Measurements from ENCODE around the gene NAA16.
"Not testable (repeated sequence)": the region's sequence is repeated elsewhere in the genome, so short reads cannot be mapped to it uniquely, and the experiment has no call there.

NAA16 gene

GRCh38 chr13:41306271-41307145 lies 4.6 kb upstream of the NAA16 start:
- DNase-seq = no peak

GRCh38 chr13:41307884-41308640 lies 3.0 kb upstream of the NAA16 start:
- no peak for DNase-seq

- peak; percentile 54 for DNase-seq
These were observed 524 bp downstream of the NAA16 start for GRCh38 chr13:41311406-41312175.

GRCh38 chr13:41312176-41312500 lies 1.1 kb downstream of the NAA16 start:
- DNase-seq = no peak

GRCh38 chr13:41313117-41313516 lies 2.0 kb downstream of the NAA16 start:
- no peak for DNase-seq

- no peak for DNase-seq
These were observed 2.7 kb downstream of the NAA16 start for GRCh38 chr13:41313659-41314197.

GRCh38 chr13:41315443-41316047 lies 4.5 kb downstream of the NAA16 start:
- no peak for DNase-seq

- no peak for DNase-seq
These were observed 6.2 kb downstream of the NAA16 start for GRCh38 chr13:41317243-41317642.

- no peak for DNase-seq
These were observed 14.7 kb downstream of the NAA16 start for GRCh38 chr13:41325752-41326151.

- DNase-seq = no peak
These were observed 15.6 kb downstream of the NAA16 start for GRCh38 chr13:41326661-41327060.

- DNase-seq = no peak
These were observed 17.1 kb downstream of the NAA16 start for GRCh38 chr13:41327994-41328790.

GRCh38 chr13:41332829-41333228 lies 21.8 kb downstream of the NAA16 start:
- no peak for DNase-seq

GRCh38 chr13:41334810-41335209 lies 23.7 kb downstream of the NAA16 start:
- DNase-seq = no peak

- no peak for DNase-seq
These were observed 33.3 kb downstream of the NAA16 start for GRCh38 chr13:41344358-41344757.

GRCh38 chr13:41345165-41345913 lies 34.3 kb downstream of the NAA16 start:
- no peak for DNase-seq

GRCh38 chr13:41345914-41346589 lies 35.0 kb downstream of the NAA16 start:
- DNase-seq = no peak

GRCh38 chr13:41352935-41353840 lies 42.1 kb downstream of the NAA16 start:
- DNase-seq = peak; percentile 51

- no peak for DNase-seq
These were observed 43.3 kb downstream of the NAA16 start for GRCh38 chr13:41354416-41354815.

GRCh38 chr13:41356385-41356648 lies 45.2 kb downstream of the NAA16 start:
- DNase-seq = not testable (repeated sequence)

- DNase-seq = peak; percentile 22
These were observed 45.7 kb downstream of the NAA16 start for GRCh38 chr13:41356786-41357185.
